Measurements from ENCODE around the gene CYB5RL. TPM values are rescaled to one million over a fixed set of nuclear protein-coding genes. Genes with fewer than 3 reads are reported as not detected.

CYB5RL gene, protein sequence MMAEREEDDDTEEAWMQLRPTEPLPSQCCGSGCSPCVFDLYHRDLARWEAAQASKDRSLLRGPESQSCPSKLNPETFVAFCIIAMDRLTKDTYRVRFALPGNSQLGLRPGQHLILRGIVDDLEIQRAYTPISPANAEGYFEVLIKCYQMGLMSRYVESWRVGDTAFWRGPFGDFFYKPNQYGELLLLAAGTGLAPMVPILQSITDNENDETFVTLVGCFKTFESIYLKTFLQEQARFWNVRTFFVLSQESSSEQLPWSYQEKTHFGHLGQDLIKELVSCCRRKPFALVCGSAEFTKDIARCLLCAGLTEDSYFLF
- 13.3 and 14.3 TPM in 2 replicates for total RNA-seq (2014; rRNA removed; shearing (Covaris generic))

DNA sequence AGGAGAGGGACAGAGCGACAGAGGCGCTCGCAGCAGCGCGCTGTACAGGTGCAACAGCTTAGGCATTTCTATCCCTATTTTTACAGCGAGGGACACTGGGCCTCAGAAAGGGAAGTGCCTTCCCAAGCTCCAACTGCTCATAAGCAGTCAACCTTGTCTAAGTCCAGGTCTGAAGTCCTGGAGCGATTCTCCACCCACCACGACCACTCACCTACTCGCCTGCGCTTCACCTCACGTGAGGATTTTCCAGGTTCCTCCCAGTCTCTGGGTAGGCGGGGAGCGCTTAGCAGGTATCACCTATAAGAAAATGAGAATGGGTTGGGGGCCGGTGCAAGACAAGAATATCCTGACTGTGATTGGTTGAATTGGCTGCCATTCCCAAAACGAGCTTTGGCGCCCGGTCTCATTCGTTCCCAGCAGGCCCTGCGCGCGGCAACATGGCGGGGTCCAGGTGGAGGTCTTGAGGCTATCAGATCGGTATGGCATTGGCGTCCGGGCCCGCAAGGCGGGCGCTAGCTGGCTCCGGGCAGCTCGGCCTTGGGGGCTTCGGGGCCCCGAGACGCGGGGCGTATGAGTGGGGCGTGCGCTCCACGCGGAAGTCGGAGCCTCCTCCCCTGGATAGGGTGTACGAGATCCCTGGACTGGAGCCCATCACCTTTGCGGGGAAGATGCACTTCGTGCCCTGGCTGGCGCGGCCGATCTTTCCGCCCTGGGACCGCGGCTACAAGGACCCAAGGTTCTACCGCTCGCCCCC lies at the start of gene CYB5RL, which contains the start of gene MRPL37:
Gene CYB5RL, minus strand, starts transcription at position 266 of the 754 bp plus-strand sequence. CDS start 4,414 bp downstream, outside the sequence.
Gene MRPL37, plus strand, starts transcription at position 403 of the 754 bp plus-strand sequence. Its CDS starts 77 bp downstream, at position 480.
- Histone ChIP-seq H3K27me3 (ENCODE audit: control insufficient read depth, insufficient read depth, low read length) (no peaks in the 10 kb centered on the region), H3K4me3 (ENCODE audit: insufficient read depth, low read depth, low read length) (peak within 1 kb of the TSS; percentile 100), H3K36me3 (replicated peaks; ENCODE audit: control insufficient read depth, insufficient read depth, low read length) (peaks cover 6% of the 10 kb centered on the region)
- DNase-seq = peak; percentile 98

DNA sequence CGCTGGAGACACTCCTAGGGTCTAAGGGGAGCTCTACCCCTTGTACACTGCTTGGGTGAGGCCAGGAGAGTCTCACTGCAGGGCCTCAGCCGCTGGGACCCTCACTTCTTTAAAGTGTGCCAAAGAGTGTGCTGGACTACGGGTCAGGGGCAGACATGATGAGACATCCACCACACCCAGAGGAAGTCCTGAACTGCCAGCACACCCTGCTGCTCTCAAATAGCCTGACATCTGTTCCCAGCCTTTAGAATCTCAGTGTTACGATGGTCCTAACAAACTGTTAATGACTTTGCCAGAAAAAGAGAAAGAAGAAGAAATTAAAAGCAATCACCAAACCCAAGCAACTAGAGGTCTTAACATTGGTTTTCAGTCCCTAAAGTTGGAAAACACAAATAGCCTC lies 49.1 kb upstream of the CYB5RL start:
- H3K27me3 ChIP-seq (ENCODE audit: control insufficient read depth, insufficient read depth, low read length) = no peaks in the 10 kb centered on the region

DNA sequence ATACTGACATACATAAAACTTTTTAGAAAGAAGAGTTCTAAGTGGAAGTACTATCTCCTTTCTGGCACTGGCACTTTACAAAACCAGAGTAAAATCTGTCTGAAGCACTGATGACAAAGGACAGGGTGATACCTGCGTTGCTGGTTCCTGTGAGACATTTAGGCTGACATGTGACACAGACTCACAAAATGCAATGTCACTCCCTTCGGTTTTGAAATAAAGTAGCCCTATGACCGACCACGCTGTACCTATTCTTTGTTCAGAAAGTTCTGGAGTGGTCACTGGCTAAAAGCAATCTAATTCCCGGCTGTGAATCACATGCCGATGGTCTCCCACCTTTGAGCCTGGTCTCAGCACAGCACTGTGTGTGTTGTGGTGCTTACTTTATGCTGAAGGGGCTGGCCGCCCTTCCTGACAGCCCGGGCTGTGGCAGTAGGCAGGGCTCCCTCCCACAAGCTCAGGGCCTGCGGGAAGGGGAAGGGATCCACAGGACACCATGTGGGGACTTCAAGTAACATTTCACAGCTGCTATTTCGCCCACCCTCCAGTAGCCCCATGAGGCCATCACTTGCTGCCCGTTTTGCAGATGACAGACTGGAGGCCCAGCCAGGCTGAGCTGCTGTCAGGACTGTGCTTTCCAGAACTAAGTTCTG lies 48.2 kb upstream of the CYB5RL start:
- H3K4me3 ChIP-seq (ENCODE audit: insufficient read depth, low read depth, low read length) = no peak overlapping the region
- DNase-seq = no peak
- H3K36me3 ChIP-seq (replicated peaks; ENCODE audit: control insufficient read depth, insufficient read depth, low read length) = peaks cover 6% of the 10 kb centered on the region
- H3K27me3 ChIP-seq (ENCODE audit: control insufficient read depth, insufficient read depth, low read length) = no peaks in the 10 kb centered on the region

More for the DNA sequence above, 49.1 kb upstream of the CYB5RL start:
- peaks cover 5% of the 10 kb centered on the region for H3K36me3 ChIP-seq (replicated peaks; ENCODE audit: control insufficient read depth, insufficient read depth, low read length)
- no peak for DNase-seq
- H3K4me3 ChIP-seq (ENCODE audit: insufficient read depth, low read depth, low read length) = no peak overlapping the region

DNA sequence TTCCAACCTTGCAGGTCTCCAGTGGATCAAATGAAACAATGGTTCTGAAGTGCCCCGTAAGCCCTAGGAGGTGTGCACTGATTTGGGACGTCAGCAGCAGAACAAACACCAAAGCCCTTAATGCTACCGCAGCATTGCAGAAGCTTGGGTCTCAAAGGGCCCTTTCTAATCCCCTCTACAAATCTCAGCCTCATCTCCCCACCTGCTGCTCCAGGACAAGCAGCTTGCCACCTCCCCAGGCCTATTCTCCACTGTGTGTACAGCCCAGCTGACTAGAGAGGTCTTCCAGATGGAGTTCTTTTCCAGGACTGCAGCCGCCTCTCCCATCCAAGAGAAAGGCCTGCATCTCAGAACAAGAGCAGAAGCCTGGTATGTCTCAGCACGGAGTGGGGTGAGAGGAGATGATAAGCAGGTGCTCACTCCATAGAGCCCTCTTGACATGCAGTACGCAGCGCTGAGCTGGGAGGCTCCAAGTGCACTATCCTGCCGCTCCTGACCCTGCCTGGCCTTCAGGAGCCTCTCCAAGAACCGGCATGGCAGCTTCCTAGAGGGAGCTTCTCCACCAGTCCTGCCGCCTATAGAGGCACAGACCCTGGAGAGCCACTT lies 46.4 kb upstream of the CYB5RL start:
- Histone ChIP-seq H3K27me3 (ENCODE audit: control insufficient read depth, insufficient read depth, low read length) (no peaks in the 10 kb centered on the region), H3K36me3 (replicated peaks; ENCODE audit: control insufficient read depth, insufficient read depth, low read length) (peaks cover 9% of the 10 kb centered on the region), H3K4me3 (ENCODE audit: insufficient read depth, low read depth, low read length) (no peak overlapping the region)
- DNase-seq = no peak

DNA sequence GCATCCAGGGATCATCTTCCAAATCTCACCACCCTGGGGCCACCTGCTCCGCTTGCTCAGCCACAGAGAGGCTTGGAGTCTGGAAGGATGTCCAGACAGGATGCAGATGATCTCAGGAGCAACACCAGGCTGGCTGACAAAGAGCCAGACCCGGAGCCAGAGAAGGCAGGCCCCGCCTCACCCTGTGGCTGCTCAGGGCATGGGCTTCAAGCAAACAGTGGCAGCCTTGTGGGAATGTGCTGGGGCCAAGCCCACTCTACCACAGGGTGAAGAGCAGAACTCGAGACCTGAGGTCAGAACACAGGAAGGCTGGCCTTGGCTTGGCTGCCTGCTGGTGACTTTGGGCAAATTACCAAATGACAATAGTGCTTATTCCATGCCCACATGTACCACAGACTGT lies 45.7 kb upstream of the CYB5RL start:
- DNase-seq = no peak
- Histone ChIP-seq H3K4me3 (ENCODE audit: insufficient read depth, low read depth, low read length) (no peak overlapping the region), H3K36me3 (replicated peaks; ENCODE audit: control insufficient read depth, insufficient read depth, low read length) (peaks cover 9% of the 10 kb centered on the region), H3K27me3 (ENCODE audit: control insufficient read depth, insufficient read depth, low read length) (no peaks in the 10 kb centered on the region)

DNA sequence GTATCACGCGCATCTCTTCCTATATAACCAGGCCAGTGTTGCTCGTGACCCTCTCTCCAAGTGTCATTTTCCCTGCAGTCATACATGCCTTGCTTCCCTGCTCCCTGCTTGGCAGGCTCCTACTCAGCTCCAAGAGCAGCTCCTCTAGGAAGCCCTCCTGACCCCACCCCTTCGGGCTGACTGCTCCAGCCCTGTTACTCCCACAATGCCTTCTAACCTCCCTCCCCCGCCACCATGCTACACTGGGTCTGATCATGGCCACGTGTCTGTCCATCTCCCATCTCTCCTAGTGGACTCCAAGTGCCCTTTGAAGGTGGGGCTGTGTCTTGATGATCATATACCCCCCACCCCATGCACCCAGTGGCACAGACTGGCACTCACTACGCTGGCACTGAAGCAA lies 44.8 kb upstream of the CYB5RL start:
- H3K27me3 ChIP-seq (ENCODE audit: control insufficient read depth, insufficient read depth, low read length) = no peaks in the 10 kb centered on the region
- H3K36me3 ChIP-seq (replicated peaks; ENCODE audit: control insufficient read depth, insufficient read depth, low read length) = peaks cover 9% of the 10 kb centered on the region
- no peak overlapping the region for H3K4me3 ChIP-seq (ENCODE audit: insufficient read depth, low read depth, low read length)
- DNase-seq = no peak

DNA sequence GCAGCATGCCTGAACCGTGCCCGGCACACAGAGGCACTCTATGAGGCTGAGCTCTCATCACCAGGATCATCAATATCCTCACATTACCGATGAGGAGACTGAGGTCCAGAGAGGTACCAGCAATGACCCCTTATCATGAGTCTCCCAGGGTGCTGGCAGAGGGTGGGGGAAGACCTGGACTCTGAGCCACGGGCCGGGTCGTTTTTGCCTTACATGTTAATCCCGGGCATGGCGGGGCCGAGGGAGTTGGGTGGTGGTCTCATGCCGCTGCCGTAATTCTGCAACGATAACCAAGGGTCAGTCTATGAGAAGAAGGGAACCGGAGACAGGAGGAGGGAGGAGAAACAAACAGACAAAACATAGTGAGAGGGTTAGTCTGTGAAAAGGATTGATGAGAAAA lies 43.2 kb upstream of the CYB5RL start:
- H3K4me3 ChIP-seq (ENCODE audit: insufficient read depth, low read depth, low read length) = no peak overlapping the region
- DNase-seq = no peak
- H3K27me3 ChIP-seq (ENCODE audit: control insufficient read depth, insufficient read depth, low read length) = no peaks in the 10 kb centered on the region
- peaks cover 12% of the 10 kb centered on the region for H3K36me3 ChIP-seq (replicated peaks; ENCODE audit: control insufficient read depth, insufficient read depth, low read length)

DNA sequence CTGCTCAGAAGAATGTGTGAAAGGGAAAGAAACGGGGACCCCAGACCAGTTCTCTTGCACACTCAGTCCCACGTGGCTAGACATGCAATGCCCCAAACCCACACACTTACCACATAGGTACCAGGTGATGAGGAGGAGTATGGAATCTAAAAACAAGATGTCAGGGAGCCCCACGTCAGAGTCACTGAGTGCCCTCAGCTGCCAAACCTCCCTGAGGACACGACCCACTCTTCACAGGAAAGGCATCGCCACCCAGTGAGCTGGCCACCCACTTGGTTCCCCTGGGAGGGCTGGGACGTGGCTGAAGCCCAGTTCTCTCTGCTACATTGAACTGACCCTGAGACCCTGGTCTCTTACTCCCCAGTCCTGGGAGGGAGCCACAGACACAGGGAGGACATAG lies 41.5 kb upstream of the CYB5RL start:
- Histone ChIP-seq H3K36me3 (replicated peaks; ENCODE audit: control insufficient read depth, insufficient read depth, low read length) (peaks cover 15% of the 10 kb centered on the region), H3K27me3 (ENCODE audit: control insufficient read depth, insufficient read depth, low read length) (no peaks in the 10 kb centered on the region), H3K4me3 (ENCODE audit: insufficient read depth, low read depth, low read length) (no peak overlapping the region)
- DNase-seq = no peak

DNA sequence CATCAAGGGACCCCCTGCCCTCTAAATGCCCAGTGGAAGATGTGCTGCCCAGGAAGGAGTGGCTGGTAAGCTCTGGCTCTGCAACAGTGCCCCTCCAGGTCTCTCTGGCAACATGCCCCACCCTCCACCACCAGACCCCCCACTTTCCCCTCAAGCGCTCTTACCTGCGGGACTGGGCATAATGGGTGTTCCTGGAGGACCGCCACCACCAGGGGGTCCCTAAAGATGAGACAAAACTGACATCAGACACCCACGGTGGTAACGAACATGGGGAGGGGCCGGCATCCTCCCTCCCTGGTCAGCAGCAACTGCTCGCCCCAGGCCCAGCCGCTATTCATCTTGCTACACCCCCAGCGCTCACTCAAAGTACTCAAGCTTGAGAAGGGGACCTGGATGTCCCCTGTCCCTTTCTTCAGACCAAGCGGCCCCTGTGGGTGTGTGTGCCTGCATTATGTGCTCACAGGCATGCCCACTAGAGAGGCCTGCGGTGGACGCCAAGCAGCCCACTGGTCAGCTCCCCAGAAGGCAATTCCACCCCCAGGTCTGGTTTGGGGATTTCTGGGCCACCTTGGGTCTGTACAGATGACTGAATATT lies 41.0 kb upstream of the CYB5RL start:
- Histone ChIP-seq H3K36me3 (replicated peaks; ENCODE audit: control insufficient read depth, insufficient read depth, low read length) (peaks cover 15% of the 10 kb centered on the region), H3K27me3 (ENCODE audit: control insufficient read depth, insufficient read depth, low read length) (no peaks in the 10 kb centered on the region), H3K4me3 (ENCODE audit: insufficient read depth, low read depth, low read length) (no peak overlapping the region)
- no peak for DNase-seq

DNA sequence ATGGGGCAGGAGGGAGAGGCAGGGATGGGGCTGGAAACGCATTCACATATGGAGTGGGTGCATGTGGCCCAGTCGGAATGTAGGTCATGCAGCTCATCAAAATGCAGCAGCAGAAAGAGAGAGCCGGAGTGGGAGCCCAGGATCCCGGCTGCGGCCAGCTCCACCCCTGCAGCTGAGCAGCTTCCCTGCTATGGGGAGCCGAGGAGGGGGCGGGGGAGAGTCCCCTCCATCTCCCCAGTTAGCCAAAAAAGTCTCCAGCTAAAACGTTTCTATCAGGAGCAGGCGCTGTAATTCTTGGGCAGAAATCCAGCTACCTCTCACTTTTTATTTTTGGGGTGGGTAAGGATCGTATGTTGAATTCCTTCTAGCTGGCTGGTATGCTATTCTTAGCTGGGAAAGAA lies 39.8 kb upstream of the CYB5RL start:
- DNase-seq = no peak
- no peaks in the 10 kb centered on the region for H3K27me3 ChIP-seq (ENCODE audit: control insufficient read depth, insufficient read depth, low read length)
- H3K36me3 ChIP-seq (replicated peaks; ENCODE audit: control insufficient read depth, insufficient read depth, low read length) = peaks cover 13% of the 10 kb centered on the region
- H3K4me3 ChIP-seq (ENCODE audit: insufficient read depth, low read depth, low read length) = no peak overlapping the region

DNA sequence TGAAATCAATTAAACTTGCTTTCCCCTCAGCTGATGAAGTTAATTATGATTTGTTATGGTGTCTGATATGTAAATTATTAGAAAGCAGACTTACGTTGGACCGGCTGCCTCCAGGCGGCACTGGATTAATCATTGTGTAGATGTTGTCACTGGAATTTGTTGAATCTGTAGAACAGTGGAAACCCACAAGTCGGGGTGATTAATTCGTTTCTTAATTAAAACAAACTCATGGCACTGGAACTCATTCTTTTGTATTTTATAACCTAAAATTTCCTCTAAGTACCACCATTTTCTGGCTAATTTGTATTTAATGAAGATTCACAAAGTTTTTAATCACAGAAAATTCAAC lies 39.2 kb upstream of the CYB5RL start:
- Histone ChIP-seq H3K4me3 (ENCODE audit: insufficient read depth, low read depth, low read length) (no peak overlapping the region), H3K36me3 (replicated peaks; ENCODE audit: control insufficient read depth, insufficient read depth, low read length) (peaks cover 13% of the 10 kb centered on the region), H3K27me3 (ENCODE audit: control insufficient read depth, insufficient read depth, low read length) (no peaks in the 10 kb centered on the region)
- DNase-seq = no peak

DNA sequence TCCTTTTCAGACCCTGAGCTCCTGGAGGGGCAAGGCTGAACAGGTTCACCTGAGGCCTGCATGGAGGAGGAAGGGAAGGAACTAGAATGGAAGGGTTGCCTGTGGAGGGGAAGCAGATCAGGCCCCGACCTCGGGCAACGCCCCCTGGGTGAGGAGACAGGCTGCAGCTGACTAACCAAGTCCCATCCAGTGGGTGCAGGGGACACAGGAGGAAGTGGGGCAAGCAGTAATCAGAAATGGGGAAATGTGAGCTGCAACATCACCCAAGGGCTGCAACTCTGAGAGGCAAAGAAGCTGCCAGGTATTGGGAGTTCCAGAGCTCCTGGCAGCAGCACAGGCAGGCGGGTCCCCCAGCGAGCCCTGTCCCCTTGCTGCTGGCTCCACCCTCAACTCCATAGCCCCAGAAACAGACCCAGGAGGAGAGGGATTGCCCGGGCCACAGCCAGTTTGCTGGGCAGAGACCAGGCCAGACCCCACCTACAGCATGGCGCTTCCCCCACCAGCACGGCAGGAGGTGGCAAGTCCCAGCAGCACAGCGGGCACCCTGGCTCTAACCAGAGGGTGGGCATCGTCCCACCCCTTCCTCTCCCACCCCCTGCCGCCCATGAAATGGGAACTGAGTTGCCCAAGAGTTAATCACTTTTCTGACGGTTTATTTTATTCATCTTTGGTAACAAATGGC lies 38.7 kb upstream of the CYB5RL start:
- peaks cover 13% of the 10 kb centered on the region for H3K36me3 ChIP-seq (replicated peaks; ENCODE audit: control insufficient read depth, insufficient read depth, low read length)
- no peak for DNase-seq
- no peaks in the 10 kb centered on the region for H3K27me3 ChIP-seq (ENCODE audit: control insufficient read depth, insufficient read depth, low read length)
- no peak overlapping the region for H3K4me3 ChIP-seq (ENCODE audit: insufficient read depth, low read depth, low read length)

DNA sequence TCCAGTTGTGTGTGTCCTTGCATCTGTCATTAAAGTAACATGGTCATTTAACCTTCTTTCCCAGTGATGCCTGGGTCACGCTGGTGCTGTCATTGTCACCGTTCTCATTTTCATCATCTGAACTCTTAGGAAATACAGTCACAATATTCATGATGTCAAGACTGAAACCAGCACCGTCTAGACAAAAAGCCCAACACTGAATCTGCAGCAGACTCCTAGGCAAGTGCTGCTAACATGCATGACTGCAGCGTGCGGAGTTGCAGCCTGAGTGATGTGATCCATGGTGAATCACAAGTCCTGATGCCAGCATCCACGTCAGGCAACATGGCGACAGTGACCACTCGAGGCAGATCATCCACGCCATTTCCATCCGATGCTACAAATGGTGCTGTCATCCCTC lies 37.8 kb upstream of the CYB5RL start:
- no peak for DNase-seq
- H3K27me3 ChIP-seq (ENCODE audit: control insufficient read depth, insufficient read depth, low read length) = no peaks in the 10 kb centered on the region
- peaks cover 12% of the 10 kb centered on the region for H3K36me3 ChIP-seq (replicated peaks; ENCODE audit: control insufficient read depth, insufficient read depth, low read length)
- no peak overlapping the region for H3K4me3 ChIP-seq (ENCODE audit: insufficient read depth, low read depth, low read length)

DNA sequence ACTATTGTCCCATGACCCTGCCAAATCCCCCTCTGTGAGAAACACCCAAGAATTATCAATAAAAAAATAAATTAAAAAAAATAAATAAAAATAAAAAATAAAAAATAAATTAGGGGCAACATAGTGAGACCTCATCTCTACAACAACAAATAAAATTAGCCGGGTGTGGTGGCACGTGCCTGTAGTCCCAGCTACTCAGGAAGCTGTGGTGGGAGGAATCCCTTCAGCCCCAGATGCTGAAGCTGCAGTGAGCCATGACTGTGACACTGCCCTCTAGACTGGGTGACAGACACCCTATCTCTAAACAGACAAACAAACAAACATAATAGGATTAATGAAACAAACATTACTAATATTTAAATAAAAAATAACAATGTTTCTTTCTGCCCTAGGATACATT lies 34.5 kb upstream of the CYB5RL start:
- no peak for DNase-seq
- peaks cover 8% of the 10 kb centered on the region for H3K36me3 ChIP-seq (replicated peaks; ENCODE audit: control insufficient read depth, insufficient read depth, low read length)
- H3K4me3 ChIP-seq (ENCODE audit: insufficient read depth, low read depth, low read length) = no peak overlapping the region
- H3K27me3 ChIP-seq (ENCODE audit: control insufficient read depth, insufficient read depth, low read length) = no peaks in the 10 kb centered on the region
